ENCODE measurements around the gene NPFFR2.
"Not testable (repeated sequence)": the region's sequence is repeated elsewhere in the genome, so short reads cannot be mapped to it uniquely, and the experiment has no call there.

DNA sequence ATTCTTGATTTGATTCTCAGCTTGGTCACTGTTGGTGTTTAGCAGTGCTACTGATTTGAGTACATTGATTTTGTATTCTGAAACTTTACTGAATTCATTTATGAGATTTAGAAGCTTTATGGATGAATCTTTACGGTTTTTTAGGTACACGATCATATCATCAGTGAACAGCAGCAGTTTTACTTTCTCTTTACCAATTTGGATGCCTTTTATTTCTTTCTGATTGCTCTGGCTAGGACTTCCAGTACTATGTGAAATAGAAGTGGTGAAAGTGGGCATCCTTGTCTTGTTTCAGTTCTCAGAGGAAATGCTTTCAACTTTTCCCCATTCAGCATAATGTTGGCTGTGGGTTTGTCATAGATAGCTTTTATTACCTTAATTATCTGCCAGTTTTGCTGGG is 58.8 kb downstream of the NPFFR2 start:
- TF ChIP-seq EZH2 (IDR thresholded peaks at IDR 0.05; ENCODE audit: insufficient read depth, poor library complexity, severe bottlenecking); EZH2phosphoT487 (IDR thresholded peaks at IDR 0.05; ENCODE audit: insufficient read depth, low read depth): not testable (repeated sequence)
